Measurements from ENCODE around the gene GIGYF2.

GRCh38 chr2:232666051-232666805 lies 30.9 kb upstream of the GIGYF2 start:
- TF ChIP-seq, protein P1, sequence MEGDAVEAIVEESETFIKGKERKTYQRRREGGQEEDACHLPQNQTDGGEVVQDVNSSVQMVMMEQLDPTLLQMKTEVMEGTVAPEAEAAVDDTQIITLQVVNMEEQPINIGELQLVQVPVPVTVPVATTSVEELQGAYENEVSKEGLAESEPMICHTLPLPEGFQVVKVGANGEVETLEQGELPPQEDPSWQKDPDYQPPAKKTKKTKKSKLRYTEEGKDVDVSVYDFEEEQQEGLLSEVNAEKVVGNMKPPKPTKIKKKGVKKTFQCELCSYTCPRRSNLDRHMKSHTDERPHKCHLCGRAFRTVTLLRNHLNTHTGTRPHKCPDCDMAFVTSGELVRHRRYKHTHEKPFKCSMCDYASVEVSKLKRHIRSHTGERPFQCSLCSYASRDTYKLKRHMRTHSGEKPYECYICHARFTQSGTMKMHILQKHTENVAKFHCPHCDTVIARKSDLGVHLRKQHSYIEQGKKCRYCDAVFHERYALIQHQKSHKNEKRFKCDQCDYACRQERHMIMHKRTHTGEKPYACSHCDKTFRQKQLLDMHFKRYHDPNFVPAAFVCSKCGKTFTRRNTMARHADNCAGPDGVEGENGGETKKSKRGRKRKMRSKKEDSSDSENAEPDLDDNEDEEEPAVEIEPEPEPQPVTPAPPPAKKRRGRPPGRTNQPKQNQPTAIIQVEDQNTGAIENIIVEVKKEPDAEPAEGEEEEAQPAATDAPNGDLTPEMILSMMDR (IDR thresholded peaks at IDR 0.05): no peak
- no peak for TF ChIP-seq POLR2A (IDR thresholded peaks at IDR 0.05)
- no peak for TF ChIP-seq POLR2AphosphoS5 (IDR thresholded peaks at IDR 0.05)
- no peak for TF ChIP-seq EP300 (IDR thresholded peaks at IDR 0.05)
